Activated CD4-positive, alpha-beta T cell treated with anti-CD3 and anti-CD28 coated beads for 1 hour (primary cell): ENCODE measurements around the gene FSCB.
"Not testable (repeated sequence)": the region's sequence is repeated elsewhere in the genome, so short reads cannot be mapped to it uniquely, and the experiment has no call there.

Experiments
- DNase-seq: peaks from one replicate; pipeline ENCODE4 v3.0.0-alpha.2; 2020

Gene FSCB

GRCh38 chr14:44507183-44507582, at the start of gene FSCB:
FSCB (minus strand) TSS chr14:44507283; CDS start chr14:44506987, 296 bp downstream.
- no peak for DNase-seq

GRCh38 chr14:44531658-44532057, 24.6 kb upstream of the FSCB start:
- no peak for DNase-seq

- no peak for DNase-seq
Observed at GRCh38 chr14:44530475-44530874, 23.4 kb upstream of the FSCB start.

- DNase-seq: no peak
Observed at GRCh38 chr14:44529026-44529425, 21.9 kb upstream of the FSCB start.

- DNase-seq: no peak
Observed at GRCh38 chr14:44528180-44528579, 21.1 kb upstream of the FSCB start.

- DNase-seq: no peak
Observed at GRCh38 chr14:44525237-44525636, 18.2 kb upstream of the FSCB start.

- DNase-seq: not testable (repeated sequence)
Observed at GRCh38 chr14:44515668-44516067, 8.6 kb upstream of the FSCB start.

GRCh38 chr14:44508834-44509233, 1.8 kb upstream of the FSCB start:
- DNase-seq: no peak

- DNase-seq: no peak
Observed at GRCh38 chr14:44505588-44505987, 1.5 kb downstream of the FSCB start.

- no peak for DNase-seq
Observed at GRCh38 chr14:44497148-44497547, 9.9 kb downstream of the FSCB start.

- DNase-seq: no peak
Observed at GRCh38 chr14:44494137-44494536, 12.9 kb downstream of the FSCB start.

- DNase-seq: no peak
Observed at GRCh38 chr14:44490966-44491365, 16.1 kb downstream of the FSCB start.

GRCh38 chr14:44477953-44478352, 29.1 kb downstream of the FSCB start:
- no peak for DNase-seq

- DNase-seq: no peak
Observed at GRCh38 chr14:44468771-44469170, 38.3 kb downstream of the FSCB start.

GRCh38 chr14:44463356-44464004, 43.6 kb downstream of the FSCB start:
- no peak for DNase-seq

- DNase-seq: no peak
Observed at GRCh38 chr14:44462381-44462780, 44.7 kb downstream of the FSCB start.

- no peak for DNase-seq
Observed at GRCh38 chr14:44461811-44462210, 45.3 kb downstream of the FSCB start.
